ENCODE measurements around the gene SCG5. TPM values are rescaled to one million over a fixed set of nuclear protein-coding genes. Genes with fewer than 3 reads are reported as not detected.

SCG5 gene
- total and polyA plus RNA-seq, 4 donors = 2.9 to 13.4 (median 10.1) TPM

GRCh38 chr15:32736701-32737061, 95.2 kb downstream of the SCG5 start:
- no peak overlapping the region for H3K9ac ChIP-seq (ENCODE audit: low read depth in 1 of 2, low read length in 2 of 2)
- no peak overlapping the region for H3K4me3 ChIP-seq (ENCODE audit: low read depth in 1 of 3, low read length in 3 of 3)
- no peak overlapping the region for H3K27ac ChIP-seq (ENCODE audit: low read depth in 1 of 2, low read length in 2 of 2)
- TF ChIP-seq HNF4G (IDR thresholded peaks at IDR 0.05) = no peak
- no peak for TF ChIP-seq EGR1 (IDR thresholded peaks at IDR 0.05; ENCODE audit: low read depth in 2 of 2)
- TF ChIP-seq CTCF (IDR thresholded peaks at IDR 0.05; ENCODE audit: low read depth, low read length, missing input control) = no peak
- TF ChIP-seq FOXA2 (IDR thresholded peaks at IDR 0.05) = no peak
- TF ChIP-seq ATF3 (IDR thresholded peaks at IDR 0.05) = no peak
- no peak for TF ChIP-seq MAX (IDR thresholded peaks at IDR 0.05)
- TF ChIP-seq JUND (IDR thresholded peaks at IDR 0.05) = no peak
- TF ChIP-seq HNF4A (conservative IDR thresholded peaks at IDR 0.05) = no peak
- no peak for TF ChIP-seq RAD21 (IDR thresholded peaks at IDR 0.05)
- TF ChIP-seq YY1 (IDR thresholded peaks at IDR 0.05) = no peak
- TF ChIP-seq SP1 (IDR thresholded peaks at IDR 0.05) = no peak
- WGBS = 89% methylated on average over 2 of the region's 2 CpGs
- peaks cover 0 to 6% (median 0%) of the 10 kb centered on the region in 4 donors for H3K9me3 ChIP-seq (ENCODE audit: control insufficient read depth in 4 of 4, low read length in 3 of 4)
- no peaks in the 10 kb centered on the region for H3K36me3 ChIP-seq (ENCODE audit: control insufficient read depth in 4 of 4, insufficient read depth in 3 of 4, low read depth in 1 of 4, low read length in 3 of 4)
- no peaks in the 10 kb centered on the region for H3K27me3 ChIP-seq (ENCODE audit: control insufficient read depth in 4 of 4, insufficient read depth in 4 of 4, low read length in 3 of 4)
- no peak for DNase-seq (ENCODE audit: low spot score)
- peaks cover 0 to 17% (median 11%) of the 10 kb centered on the region in 4 donors for H3K4me1 ChIP-seq (ENCODE audit: control insufficient read depth in 4 of 4, insufficient read depth in 4 of 4, low read length in 3 of 4)

GRCh38 chr15:32737304-32737703, 95.8 kb downstream of the SCG5 start:
- H3K27me3 ChIP-seq (ENCODE audit: control insufficient read depth in 4 of 4, insufficient read depth in 4 of 4, low read length in 3 of 4) = no peaks in the 10 kb centered on the region
- H3K27ac ChIP-seq (ENCODE audit: low read depth in 1 of 2, low read length in 2 of 2) = no peak overlapping the region
- no peak for DNase-seq (ENCODE audit: low spot score)
- no peak overlapping the region for H3K9ac ChIP-seq (ENCODE audit: low read depth in 1 of 2, low read length in 2 of 2)
- peaks cover 0 to 6% (median 0%) of the 10 kb centered on the region in 4 donors for H3K9me3 ChIP-seq (ENCODE audit: control insufficient read depth in 4 of 4, low read length in 3 of 4)
- WGBS = 95% methylated on average over 4 of the region's 4 CpGs
- no peak for TF ChIP-seq YY1 (IDR thresholded peaks at IDR 0.05)
- H3K4me1 ChIP-seq (ENCODE audit: control insufficient read depth in 4 of 4, insufficient read depth in 4 of 4, low read length in 3 of 4) = peaks cover 0 to 11% (median 6%) of the 10 kb centered on the region in 4 donors
- H3K4me3 ChIP-seq (ENCODE audit: low read depth in 1 of 3, low read length in 3 of 3) = no peak overlapping the region
- no peaks in the 10 kb centered on the region for H3K36me3 ChIP-seq (ENCODE audit: control insufficient read depth in 4 of 4, insufficient read depth in 3 of 4, low read depth in 1 of 4, low read length in 3 of 4)

- Histone ChIP-seq H3K4me1 (ENCODE audit: control insufficient read depth in 4 of 4, insufficient read depth in 4 of 4, low read length in 3 of 4) (no peaks in the 10 kb centered on the region), H3K9ac (ENCODE audit: low read depth in 1 of 2, low read length in 2 of 2) (no peak overlapping the region), H3K27me3 (ENCODE audit: control insufficient read depth in 4 of 4, insufficient read depth in 4 of 4, low read length in 3 of 4) (no peaks in the 10 kb centered on the region), H3K36me3 (ENCODE audit: control insufficient read depth in 4 of 4, insufficient read depth in 3 of 4, low read depth in 1 of 4, low read length in 3 of 4) (no peaks in the 10 kb centered on the region), H3K9me3 (ENCODE audit: control insufficient read depth in 4 of 4, low read length in 3 of 4) (peaks cover 0 to 6% (median 0%) of the 10 kb centered on the region in 4 donors), H3K4me3 (ENCODE audit: low read depth in 1 of 3, low read length in 3 of 3) (no peak overlapping the region), H3K27ac (ENCODE audit: low read depth in 1 of 2, low read length in 2 of 2) (no peak overlapping the region)
- TF ChIP-seq CTCF (IDR thresholded peaks at IDR 0.05; ENCODE audit: low read depth, low read length, missing input control) = no peak
- no peak for TF ChIP-seq HNF4A (conservative IDR thresholded peaks at IDR 0.05)
- TF ChIP-seq RXRA (IDR thresholded peaks at IDR 0.05) = no peak
- TF ChIP-seq TAF1 (conservative IDR thresholded peaks at IDR 0.05) = no peak
- no peak for TF ChIP-seq GABPA (IDR thresholded peaks at IDR 0.05 in 1 of 2, conservative IDR thresholded peaks at IDR 0.05 in 1 of 2)
- no peak for TF ChIP-seq YY1 (IDR thresholded peaks at IDR 0.05)
- TF ChIP-seq NR2F2 (IDR thresholded peaks at IDR 0.05) = no peak
- TF ChIP-seq JUND (IDR thresholded peaks at IDR 0.05) = no peak
- no peak for TF ChIP-seq FOXA2 (IDR thresholded peaks at IDR 0.05)
- TF ChIP-seq MAX (IDR thresholded peaks at IDR 0.05) = no peak
- no peak for DNase-seq (ENCODE audit: low spot score)
- WGBS = 86% methylated on average over 1 of the region's 1 CpG
These were observed 97.2 kb downstream of the SCG5 start for GRCh38 chr15:32738666-32739065.

All from liver (tissue), 9 donors.